ENCODE data around the gene COL12A1. TPM values are rescaled to one million over a fixed set of nuclear protein-coding genes. Genes with fewer than 3 reads are reported as not detected.

COL12A1 gene
- total RNA-seq, 6 experiments from 2014 or later: 1.1 to 4.4 (median 3.0) TPM

- Histone ChIP-seq H3K36me3 (no peaks in the 10 kb centered on the region), H3K4me1 (no peaks in the 10 kb centered on the region), H3K4me3 (no peak overlapping the region), H3K27me3 (no peaks in the 10 kb centered on the region), H3K9me3 (no peaks in the 10 kb centered on the region), H3K27ac (no peak overlapping the region)
- intact Hi-C loops (cut with DNase I): no loop called here
- 47% methylated on average over 4 of the region's 9 CpGs for WGBS (ENCODE audit: insufficient coverage, low coverage, low lambda C conversion rate, missing lambda C conversion rate)
- ATAC-seq (no peak), DNase-seq (no peak)
- no peak for TF ChIP-seq POLR2A (IDR thresholded peaks at IDR 0.05)
- TF ChIP-seq CTCF (IDR thresholded peaks at IDR 0.05): no peak
These were observed 75.1 kb downstream of the COL12A1 start for GRCh38 chr6:75130784-75131183.

GRCh38 chr6:75128878-75129570 is 76.8 kb downstream of the COL12A1 start:
- Histone ChIP-seq H3K4me3 (no peak overlapping the region), H3K9me3 (no peaks in the 10 kb centered on the region), H3K27ac (no peak overlapping the region), H3K27me3 (no peaks in the 10 kb centered on the region), H3K36me3 (no peaks in the 10 kb centered on the region), H3K4me1 (no peaks in the 10 kb centered on the region)
- TF ChIP-seq POLR2A (IDR thresholded peaks at IDR 0.05): no peak
- no peak for TF ChIP-seq CTCF (IDR thresholded peaks at IDR 0.05)
- WGBS (ENCODE audit: insufficient coverage, low coverage, low lambda C conversion rate, missing lambda C conversion rate): 45% methylated on average over 3 of the region's 3 CpGs
- intact Hi-C loops (cut with DNase I): no loop called here
- no peak for DNase-seq
- ATAC-seq: no peak

- WGBS (ENCODE audit: insufficient coverage, low coverage, low lambda C conversion rate, missing lambda C conversion rate): 46% methylated on average over 2 of the region's 2 CpGs
- intact Hi-C loops (cut with DNase I): no loop called here
- Histone ChIP-seq H3K9me3 (no peaks in the 10 kb centered on the region), H3K27ac (no peak overlapping the region), H3K27me3 (no peaks in the 10 kb centered on the region), H3K4me1 (no peaks in the 10 kb centered on the region), H3K36me3 (no peaks in the 10 kb centered on the region), H3K4me3 (no peak overlapping the region)
- ATAC-seq (no peak), DNase-seq (no peak)
- TF ChIP-seq POLR2A (IDR thresholded peaks at IDR 0.05): no peak
- TF ChIP-seq CTCF (IDR thresholded peaks at IDR 0.05): no peak
These were observed 79.3 kb downstream of the COL12A1 start for GRCh38 chr6:75126518-75126917.

- TF ChIP-seq POLR2A (IDR thresholded peaks at IDR 0.05) (no peak), CTCF (IDR thresholded peaks at IDR 0.05) (no peak)
- Histone ChIP-seq H3K36me3 (no peaks in the 10 kb centered on the region), H3K27me3 (no peaks in the 10 kb centered on the region), H3K27ac (no peak overlapping the region), H3K4me1 (no peaks in the 10 kb centered on the region), H3K4me3 (no peak overlapping the region), H3K9me3 (no peaks in the 10 kb centered on the region)
- intact Hi-C loops (cut with DNase I): no loop called here
- WGBS (ENCODE audit: insufficient coverage, low coverage, low lambda C conversion rate, missing lambda C conversion rate): 55% methylated on average over 2 of the region's 2 CpGs
- ATAC-seq (no peak), DNase-seq (no peak)
These were observed 80.9 kb downstream of the COL12A1 start for GRCh38 chr6:75124983-75125382.

Measured in right lobe of liver (tissue), 6 donors.